Ascending aorta (tissue), 2 donors: ENCODE data around the gene TSPEAR. TPM values are rescaled to one million over a fixed set of nuclear protein-coding genes. Genes with fewer than 3 reads are reported as not detected.

Experiments
- DNase-seq, 2 donors: peaks; one replicate each; pipeline ENCODE4 v3.0.0-alpha.2; 2019; ENCODE audit warnings: low spot score in 2 of 2
- H3K27ac ChIP-seq, 2 donors: fragments of 200-600 bp; sonication (generic); one replicate each; pipeline ENCODE4 v1.5.1; 2016 to 2017; ENCODE audit warnings: mild to moderate bottlenecking in 1 of 2
- H3K27me3 ChIP-seq: fragments of 200-600 bp; sonication (generic); one replicate; pipeline ENCODE4 v1.5.1; 2017
- H3K36me3 ChIP-seq, 2 donors: fragments of 200-600 bp; sonication (generic); one replicate each; pipeline ENCODE4 v1.5.1; 2016
- H3K4me1 ChIP-seq, 2 donors: fragments of 200-600 bp; sonication (generic); one replicate each; pipeline ENCODE4 v1.5.1; 2016 to 2017; ENCODE audit warnings: mild to moderate bottlenecking in 1 of 2
- H3K4me3 ChIP-seq, 2 donors: fragments of 200-600 bp; sonication (generic); one replicate each; pipeline ENCODE4 v1.5.1; 2016 to 2017; ENCODE audit warnings: mild to moderate bottlenecking in 1 of 2
- H3K9me3 ChIP-seq, 2 donors: fragments of 200-600 bp; sonication (generic); one replicate each; pipeline ENCODE4 v1.5.1; 2016
- intact Hi-C: fragments of 100-400 bp; cut with DNase I; formaldehyde crosslinking; loops from one replicate; pipeline ENCODE4 v1.15.1; 2023
- total RNA-seq: library from RNA; depleted of rRNA; stranded (reverse); fragments of >200 nt; gene quantifications from one replicate; pipeline ENCODE4 v1.1.0, GENCODE V29; 2016
- TF ChIP-seq, protein P1 (sequence below), 3 experiments: fragments of 200-600 bp in 2 of 3; fragments of 450-650 bp in 1 of 3; sonication (generic) in 2 of 3; IDR thresholded peaks; one replicate each; pipeline ENCODE4 v1.5.1; 2016 to 2019; ENCODE audit warnings: antibody characterized with exemption in 3 of 3, mild to moderate bottlenecking in 1 of 3, moderate library complexity in 1 of 3

TSPEAR gene
- total RNA-seq, 1 donor from 2014 or later = not detected

DNA sequence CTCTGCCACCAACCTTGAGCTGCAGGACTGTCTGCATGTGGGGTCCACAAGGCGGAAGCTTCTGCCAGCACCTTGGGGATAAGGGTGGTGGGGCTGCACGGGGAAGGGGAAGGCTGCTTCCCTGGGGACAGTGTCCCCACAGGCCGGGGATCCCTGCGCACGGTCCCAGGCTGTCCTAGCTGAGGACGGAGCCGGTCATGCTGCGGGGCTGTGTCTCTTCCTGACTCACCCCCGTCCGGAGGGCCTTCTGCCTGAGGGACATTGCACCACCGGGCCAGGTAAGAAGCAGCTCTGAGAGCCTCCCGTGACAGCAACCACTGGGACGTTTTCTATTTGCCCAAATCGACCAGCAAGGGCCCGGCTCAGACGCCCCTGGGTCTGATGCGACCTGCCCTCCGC is 201.3 kb downstream of the TSPEAR start:
- H3K27ac ChIP-seq = no peak overlapping the region
- no peak overlapping the region for H3K4me3 ChIP-seq
- no peaks in the 10 kb centered on the region for H3K9me3 ChIP-seq
- intact Hi-C loops = no loop called here
- no peak for DNase-seq
- no peaks in the 10 kb centered on the region for H3K4me1 ChIP-seq
- H3K27me3 ChIP-seq = no peaks in the 10 kb centered on the region
- no peaks in the 10 kb centered on the region for H3K36me3 ChIP-seq
- TF ChIP-seq, protein P1, sequence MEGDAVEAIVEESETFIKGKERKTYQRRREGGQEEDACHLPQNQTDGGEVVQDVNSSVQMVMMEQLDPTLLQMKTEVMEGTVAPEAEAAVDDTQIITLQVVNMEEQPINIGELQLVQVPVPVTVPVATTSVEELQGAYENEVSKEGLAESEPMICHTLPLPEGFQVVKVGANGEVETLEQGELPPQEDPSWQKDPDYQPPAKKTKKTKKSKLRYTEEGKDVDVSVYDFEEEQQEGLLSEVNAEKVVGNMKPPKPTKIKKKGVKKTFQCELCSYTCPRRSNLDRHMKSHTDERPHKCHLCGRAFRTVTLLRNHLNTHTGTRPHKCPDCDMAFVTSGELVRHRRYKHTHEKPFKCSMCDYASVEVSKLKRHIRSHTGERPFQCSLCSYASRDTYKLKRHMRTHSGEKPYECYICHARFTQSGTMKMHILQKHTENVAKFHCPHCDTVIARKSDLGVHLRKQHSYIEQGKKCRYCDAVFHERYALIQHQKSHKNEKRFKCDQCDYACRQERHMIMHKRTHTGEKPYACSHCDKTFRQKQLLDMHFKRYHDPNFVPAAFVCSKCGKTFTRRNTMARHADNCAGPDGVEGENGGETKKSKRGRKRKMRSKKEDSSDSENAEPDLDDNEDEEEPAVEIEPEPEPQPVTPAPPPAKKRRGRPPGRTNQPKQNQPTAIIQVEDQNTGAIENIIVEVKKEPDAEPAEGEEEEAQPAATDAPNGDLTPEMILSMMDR (IDR thresholded peaks at IDR 0.05) = no peak

DNA sequence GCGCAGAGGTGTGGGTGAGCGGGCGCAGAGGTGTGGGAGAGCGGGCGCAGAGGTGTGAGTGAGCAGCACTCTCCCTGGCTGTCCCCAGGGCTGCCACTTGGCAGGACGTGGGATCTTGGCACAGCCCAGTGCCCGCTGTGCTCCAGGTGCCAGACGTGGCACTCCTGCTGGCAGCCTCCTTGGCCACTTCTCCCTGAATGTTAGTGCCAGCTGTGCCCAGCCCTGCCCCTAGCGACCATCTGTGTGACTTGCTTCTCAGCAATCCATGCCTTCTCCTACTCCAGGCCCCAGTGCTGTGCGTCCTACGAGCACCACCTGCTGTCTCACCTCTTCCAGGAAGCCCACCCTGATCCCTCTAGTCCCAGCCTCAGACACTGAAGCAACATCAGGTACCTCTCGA is 201.8 kb downstream of the TSPEAR start:
- no peak for DNase-seq
- no peaks in the 10 kb centered on the region for H3K27me3 ChIP-seq
- TF ChIP-seq, protein P1 (IDR thresholded peaks at IDR 0.05) = no peak

DNA sequence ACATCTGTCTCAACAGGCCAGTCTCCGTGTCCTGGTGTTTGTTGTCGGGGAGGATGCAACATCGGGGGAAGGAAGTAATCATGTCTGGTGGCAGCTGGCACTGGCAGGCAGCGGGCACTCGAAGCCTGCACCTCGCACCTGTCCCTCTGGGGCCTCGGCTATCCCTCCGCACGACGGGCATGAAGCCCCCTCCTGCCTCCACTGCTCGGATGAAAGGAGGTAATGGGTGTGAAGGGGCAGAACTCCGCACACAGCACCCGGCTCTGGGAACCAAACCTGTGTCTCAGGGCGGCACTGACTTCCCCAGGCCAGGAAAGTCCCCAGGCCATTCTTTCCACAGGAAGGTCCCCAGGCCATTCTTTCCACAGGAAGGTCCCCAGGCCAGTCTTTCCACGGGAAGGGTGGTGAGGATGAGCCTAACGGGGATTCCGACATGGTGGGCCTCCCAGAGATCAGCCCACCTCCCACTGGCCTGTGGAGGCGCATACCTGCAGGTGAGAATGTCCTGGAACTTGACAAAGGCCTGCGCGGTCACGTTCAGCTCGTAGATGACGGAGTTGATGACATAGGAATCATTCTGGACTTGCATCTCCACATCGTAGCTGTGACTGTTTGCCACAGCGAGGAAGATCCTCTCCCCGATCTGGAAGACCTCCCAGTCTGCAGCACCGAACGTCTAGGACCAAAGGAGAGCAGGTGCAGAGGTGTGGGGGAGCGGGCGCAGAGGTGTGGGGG is 202.5 kb downstream of the TSPEAR start:
- H3K9me3 ChIP-seq = no peaks in the 10 kb centered on the region
- no peak for DNase-seq
- H3K4me1 ChIP-seq = no peaks in the 10 kb centered on the region
- TF ChIP-seq, protein P1 (IDR thresholded peaks at IDR 0.05) = no peak
- no peak overlapping the region for H3K27ac ChIP-seq
- H3K27me3 ChIP-seq = no peaks in the 10 kb centered on the region
- intact Hi-C loops = no loop called here
- H3K4me3 ChIP-seq = no peak overlapping the region
- H3K36me3 ChIP-seq = no peaks in the 10 kb centered on the region

More for the DNA sequence above, 201.8 kb downstream of the TSPEAR start:
- intact Hi-C loops = no loop called here
- H3K9me3 ChIP-seq = no peaks in the 10 kb centered on the region
- no peak overlapping the region for H3K4me3 ChIP-seq
- H3K36me3 ChIP-seq = no peaks in the 10 kb centered on the region
- H3K4me1 ChIP-seq = no peaks in the 10 kb centered on the region
- H3K27ac ChIP-seq = no peak overlapping the region

DNA sequence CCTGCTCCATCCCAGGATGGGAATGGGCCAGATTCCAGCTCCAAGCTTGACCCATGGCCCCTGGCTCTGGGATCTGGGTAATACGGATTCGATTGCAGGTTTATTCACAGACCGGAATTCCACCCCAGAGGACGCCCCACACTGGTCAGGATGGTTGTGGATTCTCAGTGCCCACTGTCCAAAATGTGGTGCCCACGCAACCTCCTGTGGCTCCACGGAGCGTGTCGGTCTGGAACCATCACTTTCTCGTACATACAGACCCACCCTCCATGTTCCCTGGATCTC is 203.0 kb downstream of the TSPEAR start:
- intact Hi-C loops = no loop called here
- DNase-seq = no peak
- Histone ChIP-seq H3K9me3 (no peaks in the 10 kb centered on the region), H3K4me1 (no peaks in the 10 kb centered on the region), H3K27me3 (no peaks in the 10 kb centered on the region), H3K36me3 (no peaks in the 10 kb centered on the region), H3K27ac (no peak overlapping the region), H3K4me3 (no peak overlapping the region)
- TF ChIP-seq, protein P1 (IDR thresholded peaks at IDR 0.05) = no peak

DNA sequence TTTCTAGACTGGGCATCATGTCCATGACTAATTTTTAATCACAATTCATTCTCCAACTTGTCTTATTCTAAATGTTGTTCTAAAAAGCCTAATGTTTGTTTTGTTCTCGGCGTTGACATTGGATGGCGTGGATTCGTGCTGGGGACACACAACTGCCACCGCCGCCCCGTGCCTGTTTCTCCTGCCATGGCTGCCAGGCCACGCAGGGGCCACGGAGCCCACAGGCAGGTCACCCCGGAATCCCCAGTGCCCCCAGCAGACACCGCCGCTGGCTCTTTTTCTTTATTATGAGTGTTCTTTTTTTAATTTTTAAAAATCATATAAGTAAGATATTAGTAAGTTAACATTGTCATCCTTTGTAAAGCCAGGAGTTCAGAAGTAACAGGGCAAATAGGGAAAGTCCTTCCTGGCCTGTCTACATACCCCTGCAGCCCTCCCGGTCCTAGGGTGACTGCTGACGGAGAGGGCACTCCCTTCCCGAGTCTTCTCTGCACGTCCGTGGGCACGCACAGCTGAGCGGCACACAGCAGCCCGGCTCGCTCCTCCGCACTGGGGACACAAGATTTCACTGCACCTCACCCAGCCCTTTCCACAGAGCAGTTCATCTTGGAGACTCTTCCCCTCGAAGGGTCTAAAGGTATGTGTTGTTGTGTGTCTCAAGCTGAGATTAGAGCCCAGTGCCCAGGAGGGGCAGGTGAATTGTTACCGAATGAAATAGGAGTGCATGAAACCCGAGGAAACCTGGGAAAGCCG is 203.5 kb downstream of the TSPEAR start:
- H3K4me3 ChIP-seq = no peak overlapping the region
- no peaks in the 10 kb centered on the region for H3K4me1 ChIP-seq
- no peak overlapping the region for H3K27ac ChIP-seq
- H3K27me3 ChIP-seq = no peaks in the 10 kb centered on the region
- intact Hi-C loops = no loop called here
- H3K9me3 ChIP-seq = no peaks in the 10 kb centered on the region
- TF ChIP-seq, protein P1 (IDR thresholded peaks at IDR 0.05) = no peak
- H3K36me3 ChIP-seq = no peaks in the 10 kb centered on the region
- DNase-seq = no peak
